H9 (cell line): Measurements from ENCODE around the gene SLC16A7. TPM values are rescaled to one million over a fixed set of nuclear protein-coding genes. Genes with fewer than 3 reads are reported as not detected.

ENCODE experiments used
- DNase-seq: peaks from one replicate; pipeline ENCODE4 v3.0.0-alpha.2; 2017
- H2AFZ ChIP-seq: one replicate; pipeline ENCODE4 v1.6.1; 2013; ENCODE audit warnings: mild to moderate bottlenecking, low read length, control low read depth, moderate library complexity
- H2AK5ac ChIP-seq: 2 replicates; pipeline ENCODE4 v1.6.1; 2013; ENCODE audit warnings: low read length, control low read depth, mixed read lengths; ENCODE audit not compliant: insufficient read length
- H2BK120ac ChIP-seq: one replicate; pipeline ENCODE4 v1.6.1; 2013; ENCODE audit warnings: low read depth, mild to moderate bottlenecking, low read length, control low read depth, inconsistent platforms; ENCODE audit not compliant: poor library complexity, severe bottlenecking
- H2BK12ac ChIP-seq: 2 replicates; pipeline ENCODE4 v1.6.1; 2013; ENCODE audit warnings: low read length, control low read depth, mixed read lengths, low read depth; ENCODE audit not compliant: insufficient read length
- H2BK15ac ChIP-seq: 2 replicates; pipeline ENCODE4 v1.6.1; 2013; ENCODE audit warnings: low read depth, low read length, control low read depth
- H2BK20ac ChIP-seq: one replicate; pipeline ENCODE4 v1.6.1; 2013; ENCODE audit warnings: low read depth, mild to moderate bottlenecking, low read length, control low read depth, inconsistent platforms; ENCODE audit not compliant: poor library complexity, severe bottlenecking
- H2BK5ac ChIP-seq: 2 replicates; pipeline ENCODE4 v1.6.1; 2013; ENCODE audit warnings: low read length, control low read depth, mixed read lengths; ENCODE audit not compliant: insufficient read length
- H3K14ac ChIP-seq: 2 replicates; pipeline ENCODE4 v1.6.1; 2013; ENCODE audit warnings: low read length, control low read depth; ENCODE audit not compliant: insufficient read depth
- H3K18ac ChIP-seq: 2 replicates; pipeline ENCODE4 v1.6.1; 2013; ENCODE audit warnings: low read depth, mild to moderate bottlenecking, mixed read lengths, low read length, control low read depth; ENCODE audit not compliant: insufficient read length
- H3K23ac ChIP-seq: 2 replicates; pipeline ENCODE4 v1.6.1; 2013; ENCODE audit warnings: low read length, control low read depth, mixed read lengths, low read depth; ENCODE audit not compliant: insufficient read length
- H3K23me2 ChIP-seq: 2 replicates; pipeline ENCODE4 v1.6.1; 2013; ENCODE audit warnings: low read depth, mild to moderate bottlenecking, mixed read lengths, low read length, control low read depth; ENCODE audit not compliant: insufficient read length, poor library complexity, severe bottlenecking
- H3K27ac ChIP-seq: 2 replicates; pipeline ENCODE4 v1.5.1; 2013; ENCODE audit warnings: low read length, control low read depth, mixed read lengths, low read depth; ENCODE audit not compliant: insufficient read length
- H3K27me3 ChIP-seq: 2 replicates; pipeline ENCODE4 v1.6.1; 2013; ENCODE audit warnings: low read length, control low read depth, inconsistent platforms; ENCODE audit not compliant: insufficient read depth
- H3K4ac ChIP-seq: 2 replicates; pipeline ENCODE4 v1.6.1; 2013; ENCODE audit warnings: low read depth, mild to moderate bottlenecking, control low read depth, inconsistent platforms, low read length, moderate library complexity
- H3K4me1 ChIP-seq: 2 replicates; pipeline ENCODE4 v1.6.1; 2013; ENCODE audit warnings: low read length, control low read depth, inconsistent platforms; ENCODE audit not compliant: insufficient read depth
- H3K4me2 ChIP-seq: 2 replicates; pipeline ENCODE4 v1.6.1; 2013; ENCODE audit warnings: low read length, control low read depth, mixed read lengths; ENCODE audit not compliant: insufficient read length, insufficient read depth
- H3K56ac ChIP-seq: 2 replicates; pipeline ENCODE4 v1.6.1; 2013; ENCODE audit warnings: low read depth, mild to moderate bottlenecking, mixed read lengths, low read length, control low read depth; ENCODE audit not compliant: insufficient read length
- H3K79me1 ChIP-seq: 2 replicates; pipeline ENCODE4 v1.6.1; 2013; ENCODE audit warnings: low read depth, mild to moderate bottlenecking, moderate library complexity, low read length, control low read depth, inconsistent platforms; ENCODE audit not compliant: insufficient read depth, poor library complexity, severe bottlenecking
- H3K79me2 ChIP-seq: 2 replicates; pipeline ENCODE4 v1.6.1; 2013; ENCODE audit warnings: low read length, control low read depth, inconsistent platforms; ENCODE audit not compliant: insufficient read depth
- H3K9ac ChIP-seq: 2 replicates; pipeline ENCODE4 v1.6.1; 2013; ENCODE audit warnings: low read length, control low read depth, mixed read lengths; ENCODE audit not compliant: insufficient read length; ENCODE audit errors: extremely low read depth
- H3K9me3 ChIP-seq: one replicate; pipeline ENCODE4 v1.6.1; 2013; ENCODE audit warnings: low read depth, low read length, inconsistent platforms; ENCODE audit not compliant: control insufficient read depth
- H3T11ph ChIP-seq: one replicate; pipeline ENCODE4 v1.6.1; 2013; ENCODE audit warnings: mild to moderate bottlenecking, low read length, control low read depth, inconsistent platforms
- H4K20me1 ChIP-seq: one replicate; pipeline ENCODE4 v1.6.1; 2013; ENCODE audit not compliant: control insufficient read depth, insufficient read length, insufficient read depth
- H4K5ac ChIP-seq: 2 replicates; pipeline ENCODE4 v1.6.1; 2013; ENCODE audit warnings: low read depth, mild to moderate bottlenecking, mixed read lengths, low read length, control low read depth; ENCODE audit not compliant: insufficient read length
- H4K8ac ChIP-seq: replicated peaks from 2 replicates; pipeline ENCODE4 v1.6.1; 2013; ENCODE audit warnings: low read length, control low read depth, mixed read lengths, low read depth; ENCODE audit not compliant: insufficient read length
- H4K91ac ChIP-seq: 2 replicates; pipeline ENCODE4 v1.6.1; 2013; ENCODE audit warnings: low read depth, mild to moderate bottlenecking, moderate library complexity, mixed read lengths, low read length, control low read depth; ENCODE audit not compliant: insufficient read length
- H3K27ac Mint-ChIP-seq, 3 experiments: 2 replicates in 2 of 3; 3 replicates in 1 of 3; pipeline ENCODE4 v1.8.0; 2020 to 2021; ENCODE audit warnings: mixed read lengths in 3 of 3, mild to moderate bottlenecking in 1 of 3, moderate library complexity in 1 of 3
- H3K27me3 Mint-ChIP-seq: 2 replicates; pipeline ENCODE4 v1.8.0; 2021; ENCODE audit warnings: low read depth, mild to moderate bottlenecking, moderate library complexity, mixed read lengths
- H3K36me3 Mint-ChIP-seq, 3 experiments: 2 replicates in 2 of 3; 3 replicates in 1 of 3; pipeline ENCODE4 v1.8.0; 2020 to 2021; ENCODE audit warnings: low read depth in 3 of 3, mixed read lengths in 3 of 3; ENCODE audit not compliant: insufficient read depth in 1 of 3
- H3K4me1 Mint-ChIP-seq, 2 experiments: 2 replicates each; pipeline ENCODE4 v1.8.0; 2020; ENCODE audit warnings: mixed read lengths in 2 of 2
- H3K4me3 Mint-ChIP-seq, 2 experiments: 2 replicates in 1 of 2; 3 replicates in 1 of 2; pipeline ENCODE4 v1.8.0; 2020 to 2021; ENCODE audit warnings: mild to moderate bottlenecking in 2 of 2, mixed read lengths in 2 of 2, moderate library complexity in 1 of 2
- H3K9me3 Mint-ChIP-seq, 2 experiments: 2 replicates in 1 of 2; 3 replicates in 1 of 2; pipeline ENCODE4 v1.8.0; 2020; ENCODE audit warnings: mild to moderate bottlenecking in 2 of 2, mixed read lengths in 2 of 2, moderate library complexity in 1 of 2
- CTCF ChIP-seq: fragments of 200-600 bp; sonication (generic); conservative IDR thresholded peaks from 3 replicates; pipeline ENCODE4 v1.8.0; 2021; ENCODE audit warnings: antibody characterized with exemption, mild to moderate bottlenecking
- WGBS: extraction: QIAGEN DNeasy Blood & Tissue Kit; methylation state at CpG from one replicate; pipeline ENCODE4 v1.1.7; 2013; ENCODE audit warnings: missing lambda C conversion rate, low lambda C conversion rate, mixed read lengths; ENCODE audit not compliant: insufficient read length; ENCODE audit errors: extremely low coverage; 5-methylcytosine and 5-hydroxymethylcytosine counted together
- total RNA-seq: library from RNA; stranded (reverse); gene quantifications from 2 replicates; pipeline ENCODE4 v1.2.1, GENCODE V29; 2021

Gene SLC16A7
- total RNA-seq, 1 experiment from 2014 or later, result 2.2 TPM

- Mint-ChIP-seq H3K9me3 (no peaks in the 10 kb centered on the region), H3K4me1 (no peaks in the 10 kb centered on the region), H3K27ac (no peak overlapping the region), H3K36me3 (no peaks in the 10 kb centered on the region), H3K27me3 (no peaks in the 10 kb centered on the region), H3K4me3 (no peak overlapping the region)
- Histone ChIP-seq H2AK5ac (no peak overlapping the region), H2BK120ac (no peak overlapping the region), H4K91ac (no peak overlapping the region), H3K27me3 (no peaks in the 10 kb centered on the region), H3K27ac (no peak overlapping the region), H4K5ac (no peak overlapping the region), H2AFZ (no peak overlapping the region), H3K14ac (no peak overlapping the region), H3K79me1 (no peaks in the 10 kb centered on the region), H4K20me1 (no peaks in the 10 kb centered on the region), H3K18ac (no peak overlapping the region), H3K9me3 (no peaks in the 10 kb centered on the region), H3K23me2 (no peaks in the 10 kb centered on the region), H3K56ac (no peak overlapping the region), H2BK20ac (no peak overlapping the region), H3K4ac (no peak overlapping the region), H3K79me2 (no peaks in the 10 kb centered on the region), H2BK15ac (no peak overlapping the region), H3K23ac (no peak overlapping the region), H3K4me1 (no peaks in the 10 kb centered on the region), H3K9ac (no peak overlapping the region), H2BK5ac (no peak overlapping the region), H4K8ac (no peak overlapping the region), H3T11ph (no peak overlapping the region), H3K4me2 (no peak overlapping the region), H2BK12ac (no peak overlapping the region)
- TF ChIP-seq CTCF, result no peak
- no CpG with 5 or more reads among the region's 1 CpG for WGBS
- DNase-seq, result no peak
Observed at GRCh38 chr12:59700153-59700450, 104.3 kb downstream of the SLC16A7 start.
